BLaER1 treated with 17β-estradiol and CSF1 and Interleukin-3, amounts not matched to agents 10 nM and 100 nM (cell line): ENCODE measurements around the gene COA1.
"Not testable (repeated sequence)": the region's sequence is repeated elsewhere in the genome, so short reads cannot be mapped to it uniquely, and the experiment has no call there.

Experiments
- H3K27ac ChIP-seq, 11 experiments: shearing (Covaris generic); formaldehyde crosslinking; 2 replicates each; pipeline ENCODE4 v1.8.1; 2022
- H3K27me3 ChIP-seq, 11 experiments: shearing (Covaris generic); formaldehyde crosslinking; 2 replicates each; pipeline ENCODE4 v1.8.1; 2022
- H3K36me3 ChIP-seq, 11 experiments: shearing (Covaris generic); formaldehyde crosslinking; 2 replicates each; pipeline ENCODE4 v1.8.1; 2022
- H3K4me1 ChIP-seq, 10 experiments: shearing (Covaris generic); formaldehyde crosslinking; 2 replicates each; pipeline ENCODE4 v1.8.1; 2022
- H3K4me2 ChIP-seq, 11 experiments: shearing (Covaris generic); formaldehyde crosslinking; 2 replicates each; pipeline ENCODE4 v1.8.1; 2022
- H3K4me3 ChIP-seq, 10 experiments: shearing (Covaris generic); formaldehyde crosslinking; 2 replicates each; pipeline ENCODE4 v1.8.1; 2022
- H3K9ac ChIP-seq, 11 experiments: shearing (Covaris generic); formaldehyde crosslinking; 2 replicates each; pipeline ENCODE4 v1.8.1; 2022
- H3K9me3 ChIP-seq, 11 experiments: shearing (Covaris generic); formaldehyde crosslinking; replicated peaks in 1 of 11; 2 replicates each; pipeline ENCODE4 v1.8.1; 2022
- H4K20me1 ChIP-seq, 11 experiments: shearing (Covaris generic); formaldehyde crosslinking; 2 replicates each; pipeline ENCODE4 v1.8.1; 2022
- Cebpa-rat ChIP-seq, 11 experiments: shearing (Covaris generic); IDR thresholded peaks; 2 replicates each; pipeline ENCODE4 v1.8.1; 2022

COA1 gene

DNA sequence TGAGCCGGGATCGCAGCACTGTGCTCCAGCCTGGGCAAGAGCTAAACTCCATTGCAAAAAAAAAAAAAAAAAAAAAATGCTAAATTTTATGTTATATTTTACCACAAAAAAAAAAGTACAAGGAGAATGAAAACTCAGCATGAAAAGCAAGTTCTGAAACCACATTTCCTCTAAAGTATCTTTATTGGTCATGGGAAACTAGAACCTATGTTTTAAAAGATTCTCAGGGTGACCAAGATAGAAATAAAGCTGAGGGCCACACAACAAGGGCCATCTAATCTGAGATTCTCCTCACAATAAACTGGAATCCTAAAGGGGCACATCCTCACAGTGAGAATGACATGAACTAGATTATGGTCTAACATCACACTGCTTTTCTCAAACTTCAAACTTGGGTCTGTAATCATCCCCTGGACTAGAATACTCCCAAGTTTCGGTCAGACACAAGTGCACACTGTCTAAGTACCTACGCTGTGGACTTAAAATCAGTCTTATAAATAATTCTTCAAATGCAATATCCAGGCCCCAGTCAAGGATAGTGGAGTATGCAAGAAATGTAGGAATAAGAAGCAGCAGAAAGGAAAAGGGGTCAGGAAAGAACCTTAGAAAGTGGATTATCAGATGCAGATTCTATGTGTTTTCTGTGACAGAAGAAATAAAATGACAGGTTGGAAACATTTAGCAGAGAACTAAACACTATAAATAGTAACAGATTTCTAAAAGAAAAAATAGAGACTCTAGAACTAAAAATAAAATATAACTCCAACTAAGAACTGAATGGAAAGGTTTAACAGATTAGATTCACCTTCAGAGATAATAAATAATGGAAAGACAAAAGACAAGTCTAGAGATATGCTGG, 49.9 kb downstream of the COA1 start:
- H4K20me1 ChIP-seq, result peaks cover 0 to 17% (median 0%) of the 10 kb centered on the region in 11 experiments; a peak in 4 of 22 replicates
- no peak overlapping the region for H3K4me3 ChIP-seq
- no peak overlapping the region for H3K27ac ChIP-seq
- peaks cover 24 to 92% (median 75%) of the 10 kb centered on the region in 11 experiments for H3K9me3 ChIP-seq
- peaks cover 0 to 5% (median 0%) of the 10 kb centered on the region in 10 experiments; a peak in 2 of 20 replicates for H3K4me1 ChIP-seq
- no peak overlapping the region for H3K9ac ChIP-seq
- TF ChIP-seq Cebpa-rat (IDR thresholded peaks at IDR 0.05), result no peak
- H3K27me3 ChIP-seq, result no peaks in the 10 kb centered on the region
- peaks cover 5 to 35% (median 16%) of the 10 kb centered on the region in 11 experiments; a peak in 20 of 22 replicates for H3K36me3 ChIP-seq
- no peak overlapping the region for H3K4me2 ChIP-seq

GRCh38 chr7:43678315-43678714, 51.0 kb downstream of the COA1 start:
- Histone ChIP-seq H3K4me2 (no peak overlapping the region), H4K20me1 (peaks cover 0 to 17% (median 0%) of the 10 kb centered on the region in 11 experiments; a peak in 4 of 22 replicates), H3K4me1 (peaks cover 0 to 5% (median 0%) of the 10 kb centered on the region in 10 experiments; a peak in 2 of 20 replicates), H3K36me3 (peaks cover 0 to 36% (median 14%) of the 10 kb centered on the region in 11 experiments; a peak in 13 of 22 replicates), H3K27me3 (no peaks in the 10 kb centered on the region), H3K4me3 (no peak overlapping the region), H3K9me3 (peaks cover 23 to 92% (median 75%) of the 10 kb centered on the region in 11 experiments), H3K9ac (no peak overlapping the region), H3K27ac (no peak overlapping the region)
- no peak for TF ChIP-seq Cebpa-rat (IDR thresholded peaks at IDR 0.05)

GRCh38 chr7:43677864-43678263, 51.5 kb downstream of the COA1 start:
- Histone ChIP-seq H3K9ac (no peak overlapping the region), H3K4me2 (no peak overlapping the region), H3K27ac (no peak overlapping the region), H3K4me3 (no peak overlapping the region), H3K27me3 (no peaks in the 10 kb centered on the region), H3K9me3 (peaks cover 28 to 92% (median 75%) of the 10 kb centered on the region in 11 experiments), H4K20me1 (peaks cover 0 to 17% (median 0%) of the 10 kb centered on the region in 11 experiments; a peak in 4 of 22 replicates), H3K4me1 (peaks cover 0 to 5% (median 0%) of the 10 kb centered on the region in 10 experiments; a peak in 2 of 20 replicates), H3K36me3 (peaks cover 0 to 39% (median 14%) of the 10 kb centered on the region in 11 experiments; a peak in 14 of 22 replicates)
- no peak for TF ChIP-seq Cebpa-rat (IDR thresholded peaks at IDR 0.05)

- H4K20me1 ChIP-seq, result peaks cover 0 to 5% (median 0%) of the 10 kb centered on the region in 11 experiments; a peak in 2 of 22 replicates
- no peaks in the 10 kb centered on the region for H3K27me3 ChIP-seq
- H3K9me3 ChIP-seq, result peaks cover 56 to 99% (median 92%) of the 10 kb centered on the region in 11 experiments
- H3K4me1 ChIP-seq, result peaks cover 0 to 5% (median 0%) of the 10 kb centered on the region in 10 experiments; a peak in 2 of 20 replicates
- H3K27ac ChIP-seq, result no peak overlapping the region
- no peak overlapping the region for H3K4me3 ChIP-seq
- no peak overlapping the region for H3K4me2 ChIP-seq
- H3K9ac ChIP-seq, result no peak overlapping the region
- no peak for TF ChIP-seq Cebpa-rat (IDR thresholded peaks at IDR 0.05)
- H3K36me3 ChIP-seq, result peaks cover 8 to 69% (median 29%) of the 10 kb centered on the region in 11 experiments; a peak in 20 of 22 replicates
These were observed 54.5 kb downstream of the COA1 start for GRCh38 chr7:43674559-43675436.

DNA sequence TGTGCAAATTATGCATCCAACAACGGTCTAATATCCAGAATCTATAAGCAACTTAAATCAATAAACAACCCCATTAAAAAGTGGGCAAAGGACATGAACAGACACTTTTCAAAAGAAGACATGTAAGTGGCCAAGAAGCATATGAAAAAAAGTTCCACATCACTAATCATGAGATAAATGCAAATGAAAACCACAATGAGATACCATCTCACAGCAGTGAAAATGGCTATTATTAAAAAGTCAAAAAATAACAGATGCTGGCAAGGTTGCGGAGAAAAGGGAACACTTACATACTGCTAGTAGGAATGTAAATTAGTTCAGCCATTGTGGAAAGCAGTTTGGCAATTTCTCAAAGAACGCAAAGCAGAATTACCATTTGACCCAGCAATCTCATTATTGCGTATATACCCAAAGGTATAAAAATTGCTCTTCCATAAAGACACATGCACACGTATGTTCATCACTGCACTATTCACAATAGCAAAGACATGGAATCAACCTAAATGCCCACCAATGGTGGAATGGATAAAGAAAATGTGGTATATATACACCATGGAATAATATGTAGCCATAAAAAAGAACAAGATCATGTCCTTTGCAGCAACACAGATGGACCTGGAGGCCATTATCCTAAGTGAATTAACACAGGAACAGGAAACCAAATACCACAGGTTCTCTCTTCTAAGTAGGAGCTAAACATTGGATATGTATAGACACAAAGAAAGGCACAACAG, 55.9 kb downstream of the COA1 start:
- H3K27ac ChIP-seq, H4K20me1 ChIP-seq, H3K4me2 ChIP-seq, H3K9ac ChIP-seq, H3K4me1 ChIP-seq, H3K27me3 ChIP-seq: not testable (repeated sequence)
- peaks cover 14 to 71% (median 42%) of the 10 kb centered on the region in 11 experiments; a peak in 21 of 22 replicates for H3K36me3 ChIP-seq
- peaks cover 70 to 99% (median 96%) of the 10 kb centered on the region in 11 experiments for H3K9me3 ChIP-seq
- H3K4me3 ChIP-seq, result peak overlapping the region in 1 of 10 experiments; percentile 26; a peak in 1 of 20 replicates

- Histone ChIP-seq H3K4me3 (no peak overlapping the region), H3K9ac (no peak overlapping the region), H4K20me1 (peaks cover 0 to 6% (median 0%) of the 10 kb centered on the region in 11 experiments; a peak in 1 of 22 replicates), H3K27me3 (no peaks in the 10 kb centered on the region), H3K4me1 (peaks cover 0 to 4% (median 0%) of the 10 kb centered on the region in 10 experiments; a peak in 2 of 20 replicates), H3K9me3 (peaks cover 87 to 100% (median 97%) of the 10 kb centered on the region in 11 experiments), H3K27ac (no peak overlapping the region), H3K36me3 (peaks cover 14 to 90% (median 51%) of the 10 kb centered on the region in 11 experiments), H3K4me2 (no peak overlapping the region)
- TF ChIP-seq Cebpa-rat (IDR thresholded peaks at IDR 0.05), result no peak
These were observed 57.8 kb downstream of the COA1 start for GRCh38 chr7:43671521-43671920.

DNA sequence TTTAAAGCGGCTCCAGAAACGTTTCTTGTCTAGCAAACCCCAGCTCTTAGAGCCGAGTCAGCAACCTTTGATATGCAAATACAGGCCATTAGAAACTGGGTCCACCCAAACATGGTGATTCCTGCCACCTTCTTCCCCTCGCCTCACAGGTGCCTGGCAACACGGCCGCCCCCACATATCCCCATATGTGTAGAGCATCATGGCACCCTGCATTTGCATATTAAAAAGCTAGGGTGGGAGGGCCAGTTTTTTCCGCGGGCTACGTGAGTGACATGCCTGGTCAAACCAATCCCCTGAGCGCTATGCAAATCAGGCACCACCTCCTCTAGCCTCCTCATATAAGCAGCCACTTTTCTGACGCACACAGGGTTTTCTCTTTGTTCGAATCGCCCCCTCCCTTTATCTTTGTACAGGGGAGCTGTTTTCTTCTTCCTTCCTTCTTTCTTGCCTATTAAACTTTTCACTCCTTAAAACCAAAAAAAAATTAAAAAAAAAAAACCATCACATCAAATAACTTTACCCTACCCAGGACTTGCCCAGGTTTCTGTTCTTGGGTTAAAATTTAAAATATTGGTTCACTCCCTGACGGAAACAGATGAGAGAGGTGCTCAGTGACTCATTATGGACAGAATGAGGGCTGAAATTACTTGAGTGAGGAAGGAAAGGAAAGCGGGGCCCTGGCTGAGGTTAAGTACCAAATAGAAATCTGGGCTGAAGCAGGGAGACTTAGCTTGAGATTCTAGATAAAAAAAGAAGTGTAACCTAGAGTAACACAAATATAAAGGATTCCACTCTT, 59.8 kb downstream of the COA1 start:
- peaks cover 0 to 6% (median 0%) of the 10 kb centered on the region in 11 experiments; a peak in 1 of 22 replicates for H4K20me1 ChIP-seq
- H3K27ac ChIP-seq, result no peak overlapping the region
- 0 out of 20 replicates have a peak overlapping the region, but pooled peaks of 1 of the 10 experiments have one; percentile 2 for H3K4me3 ChIP-seq
- peaks cover 83 to 93% (median 90%) of the 10 kb centered on the region in 11 experiments for H3K9me3 ChIP-seq
- H3K36me3 ChIP-seq, result peaks cover 18 to 94% (median 61%) of the 10 kb centered on the region in 11 experiments
- no peaks in the 10 kb centered on the region for H3K27me3 ChIP-seq
- H3K4me2 ChIP-seq, result no peak overlapping the region
- H3K4me1 ChIP-seq, result peaks cover 0 to under 1% (median 0%) of the 10 kb centered on the region in 10 experiments; a peak in 2 of 20 replicates
- no peak overlapping the region for H3K9ac ChIP-seq
- no peak for TF ChIP-seq Cebpa-rat (IDR thresholded peaks at IDR 0.05)
